Small intestine (tissue), 7 donors: Measurements from ENCODE around the gene RPS6KA2. TPM values are rescaled to one million over a fixed set of nuclear protein-coding genes. Genes with fewer than 3 reads are reported as not detected.

Experiments
- DNase-seq, 2 donors: peaks; one replicate each; pipeline versions ENCODE4 v3.0.0 to v3.0.0-alpha.2; 2013
- FAIRE-seq: peaks from 2 replicates; lab custom pipeline; 2012; peaks lifted over from hg19 to GRCh38; lab: Jason Lieb, UNC
- H3K27ac ChIP-seq, 3 donors: one replicate each; pipeline ENCODE4 v1.5.1; 2013; ENCODE audit warnings: low read length in 2 of 3, mild to moderate bottlenecking in 2 of 3, control low read depth in 1 of 3, inconsistent platforms in 1 of 3, low read depth in 1 of 3, moderate library complexity in 1 of 3
- H3K27me3 ChIP-seq, 3 donors: one replicate each; pipeline ENCODE4 v1.6.1; 2013; ENCODE audit warnings: low read length in 3 of 3, inconsistent platforms in 1 of 3; ENCODE audit not compliant: control insufficient read depth in 3 of 3, insufficient read depth in 3 of 3
- H3K36me3 ChIP-seq, 3 donors: one replicate each; pipeline ENCODE4 v1.6.1; 2013; ENCODE audit warnings: low read length in 3 of 3, inconsistent platforms in 1 of 3, low read depth in 1 of 3, mild to moderate bottlenecking in 1 of 3, moderate library complexity in 1 of 3; ENCODE audit not compliant: control insufficient read depth in 3 of 3, insufficient read depth in 2 of 3
- H3K4me1 ChIP-seq, 3 donors: one replicate each; pipeline ENCODE4 v1.6.1; 2013; ENCODE audit warnings: low read length in 2 of 3, inconsistent platforms in 1 of 3, low read depth in 1 of 3, mild to moderate bottlenecking in 1 of 3, moderate library complexity in 1 of 3; ENCODE audit not compliant: control insufficient read depth in 3 of 3, insufficient read depth in 2 of 3
- H3K4me3 ChIP-seq, 3 donors: one replicate each; pipeline ENCODE4 v1.5.1; 2013; ENCODE audit warnings: low read length in 3 of 3, control low read depth in 1 of 3, inconsistent platforms in 1 of 3, low read depth in 1 of 3, mild to moderate bottlenecking in 1 of 3, moderate library complexity in 1 of 3
- H3K9me3 ChIP-seq, 2 donors: one replicate each; pipeline ENCODE4 v1.6.1; 2013; ENCODE audit warnings: low read depth in 1 of 2, low read length in 1 of 2; ENCODE audit not compliant: control insufficient read depth in 2 of 2, insufficient read depth in 1 of 2
- WGBS, 3 donors: extraction: QIAGEN DNeasy Blood & Tissue Kit; methylation state at CpG; one replicate each; pipeline ENCODE4 v1.1.7; 2013; 5-methylcytosine and 5-hydroxymethylcytosine counted together
- polyA plus RNA-seq, 4 donors: library from polyadenylated mRNA; stranded (reverse) in 3 of 4; unstranded in 1 of 4; fragments of 200-250 nt in 3 of 4; fragments of 120-200 nt in 1 of 4; gene quantifications; one replicate each; pipeline versions ENCODE4 v1.2.1 to v1.2.3, GENCODE V29; 2013
- donor health status: healthy with polysubstance abuse.
- donor health status: control.
- donor health status: control.
- donor health status: Bipolar disorder and iron deficiency.
- donor health status: healthy.

Gene RPS6KA2
- polyA plus RNA-seq, 4 donors = 3.1 to 21.9 (median 7.3) TPM

DNA sequence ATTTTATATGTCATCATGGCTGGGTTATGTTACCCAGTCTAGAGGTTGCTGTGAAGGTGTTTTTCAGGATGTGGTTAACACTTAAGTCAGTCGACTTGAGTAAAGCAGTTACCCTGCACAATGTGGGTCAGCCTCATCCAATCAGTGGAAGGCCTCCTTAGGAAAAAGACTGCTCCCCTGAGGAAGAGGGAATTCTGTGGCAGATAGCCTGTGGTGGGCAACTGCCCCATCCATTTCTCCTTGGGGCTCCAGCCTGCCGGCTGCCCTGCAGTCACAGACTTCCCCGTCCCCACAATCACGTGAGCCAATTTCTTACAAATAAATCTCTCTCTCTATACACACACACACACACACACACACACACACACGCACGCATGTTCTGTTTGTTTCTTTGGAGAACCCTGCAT is 209.8 kb downstream of the RPS6KA2 start:
- no peaks in the 10 kb centered on the region for H3K9me3 ChIP-seq
- H3K36me3 ChIP-seq = peaks cover 0 to 4% (median 0%) of the 10 kb centered on the region in 3 donors
- no peaks in the 10 kb centered on the region for H3K27me3 ChIP-seq
- peak overlapping the region in 1 of 3 donors; percentile 50 for H3K27ac ChIP-seq
- H3K4me3 ChIP-seq = no peak overlapping the region
- no peaks in the 10 kb centered on the region for H3K4me1 ChIP-seq
- 64 to 82% (median 77%) methylated on average over 6 of the region's 6 CpGs for WGBS, 3 donors
- FAIRE-seq = no peak
- DNase-seq = peak in 1 of 2 donors; percentile 59

DNA sequence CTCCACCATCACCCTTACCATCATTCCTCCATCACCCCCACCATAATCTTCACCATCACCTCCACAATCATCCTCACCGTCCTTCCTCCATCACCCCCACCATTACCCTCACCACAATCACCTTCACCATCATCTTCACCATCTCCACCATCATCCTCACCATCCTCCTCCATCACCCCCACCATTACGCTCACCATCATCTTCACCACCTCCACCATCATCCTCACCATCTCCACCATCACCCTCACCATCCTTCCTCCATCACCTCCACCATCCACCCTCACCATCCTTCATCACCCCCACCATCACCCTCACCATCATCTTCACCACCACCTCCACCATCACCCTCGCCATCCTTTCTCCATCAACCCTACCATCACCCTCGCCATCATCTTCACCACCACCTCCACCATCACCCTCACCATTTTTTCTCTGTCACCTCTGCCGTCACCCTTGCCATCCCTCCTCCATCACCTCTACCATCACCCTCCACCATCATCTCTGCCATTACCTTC is 211.2 kb downstream of the RPS6KA2 start:
- peak overlapping the region in 2 of 3 donors; percentile 17 to 30 for H3K27ac ChIP-seq
- no peaks in the 10 kb centered on the region for H3K27me3 ChIP-seq
- peaks cover 0 to 7% (median 0%) of the 10 kb centered on the region in 3 donors for H3K36me3 ChIP-seq
- no peak overlapping the region for H3K4me3 ChIP-seq
- H3K9me3 ChIP-seq = no peaks in the 10 kb centered on the region
- DNase-seq = no peak
- FAIRE-seq = no peak
- no peaks in the 10 kb centered on the region for H3K4me1 ChIP-seq
- WGBS, 3 donors = 72 to 82% (median 80%) methylated on average over 5 of the region's 5 CpGs

- 75 to 91% (median 81%) methylated on average over 5 of the region's 5 CpGs for WGBS, 3 donors
- DNase-seq (peak in 1 of 2 donors; percentile 48), FAIRE-seq (no peak)
- Histone ChIP-seq H3K27me3 (no peaks in the 10 kb centered on the region), H3K9me3 (no peaks in the 10 kb centered on the region), H3K27ac (peak overlapping the region in 2 of 3 donors; percentile 30 to 39), H3K4me1 (no peaks in the 10 kb centered on the region), H3K36me3 (peaks cover 0 to 7% (median 0%) of the 10 kb centered on the region in 3 donors), H3K4me3 (no peak overlapping the region)
Observed at GRCh38 chr6:166415306-166415705, 211.7 kb downstream of the RPS6KA2 start.

DNA sequence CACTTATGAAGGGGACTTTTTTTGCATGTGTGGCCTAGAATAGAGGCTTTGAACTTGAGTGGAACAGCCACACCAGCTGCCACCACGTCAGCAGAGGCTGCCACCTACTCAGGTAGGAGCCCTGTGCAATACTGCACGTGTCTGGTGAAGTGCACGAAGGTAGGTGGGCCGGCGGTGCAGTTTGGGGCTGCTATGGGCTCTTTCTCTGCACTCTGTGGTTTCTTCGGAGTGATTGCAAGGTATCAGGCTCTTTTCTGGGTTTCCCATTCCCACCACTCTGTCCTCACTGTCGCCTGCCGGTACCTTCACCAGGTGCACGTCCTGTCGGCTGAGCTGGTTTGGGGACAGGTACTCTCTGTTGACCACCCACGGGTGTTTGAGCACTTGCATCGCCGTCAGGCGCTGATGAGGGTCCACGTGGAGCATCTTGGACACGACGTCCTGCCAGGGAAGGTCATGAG is 213.5 kb downstream of the RPS6KA2 start:
- H3K9me3 ChIP-seq = no peaks in the 10 kb centered on the region
- FAIRE-seq = no peak
- H3K27me3 ChIP-seq = no peaks in the 10 kb centered on the region
- H3K4me3 ChIP-seq = no peak overlapping the region
- H3K27ac ChIP-seq = no peak overlapping the region
- 79 to 90% (median 87%) methylated on average over 17 of the region's 17 CpGs for WGBS, 3 donors
- H3K36me3 ChIP-seq = peaks cover 0 to 3% (median 0%) of the 10 kb centered on the region in 3 donors
- peaks cover 0 to 6% (median 0%) of the 10 kb centered on the region in 3 donors for H3K4me1 ChIP-seq
- no peak for DNase-seq

DNA sequence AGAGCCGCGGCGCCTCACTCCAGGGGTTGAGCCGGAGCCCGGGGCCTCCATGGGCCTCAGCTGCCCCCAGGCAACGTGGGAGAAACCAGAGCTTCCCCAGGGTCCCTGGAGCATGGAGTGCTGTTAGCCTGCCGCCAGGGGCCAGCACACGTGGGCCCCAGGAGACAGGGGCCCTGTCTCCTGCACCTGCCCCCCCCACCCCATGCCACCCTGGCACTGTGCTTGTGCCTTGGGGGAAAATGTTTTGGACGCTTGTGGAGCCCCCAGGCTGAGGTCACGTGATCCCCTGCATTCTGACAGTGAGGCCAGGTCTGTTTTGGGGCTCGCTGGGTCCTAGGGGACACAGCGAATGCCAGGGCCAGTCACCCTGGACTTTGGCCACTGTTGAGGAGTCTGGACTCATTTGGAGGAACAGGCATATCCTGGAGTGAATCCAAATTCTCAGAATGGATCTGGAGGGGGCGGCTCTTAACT is 214.1 kb downstream of the RPS6KA2 start:
- FAIRE-seq = no peak
- peaks cover 0 to 3% (median 0%) of the 10 kb centered on the region in 3 donors for H3K36me3 ChIP-seq
- no peaks in the 10 kb centered on the region for H3K27me3 ChIP-seq
- DNase-seq = peak in 1 of 2 donors; percentile 20
- H3K27ac ChIP-seq = no peak overlapping the region
- no peak overlapping the region for H3K4me3 ChIP-seq
- 71 to 81% (median 75%) methylated on average over 13 of the region's 13 CpGs for WGBS, 3 donors
- H3K4me1 ChIP-seq = peaks cover 0 to 6% (median 0%) of the 10 kb centered on the region in 3 donors
- H3K9me3 ChIP-seq = no peaks in the 10 kb centered on the region

DNA sequence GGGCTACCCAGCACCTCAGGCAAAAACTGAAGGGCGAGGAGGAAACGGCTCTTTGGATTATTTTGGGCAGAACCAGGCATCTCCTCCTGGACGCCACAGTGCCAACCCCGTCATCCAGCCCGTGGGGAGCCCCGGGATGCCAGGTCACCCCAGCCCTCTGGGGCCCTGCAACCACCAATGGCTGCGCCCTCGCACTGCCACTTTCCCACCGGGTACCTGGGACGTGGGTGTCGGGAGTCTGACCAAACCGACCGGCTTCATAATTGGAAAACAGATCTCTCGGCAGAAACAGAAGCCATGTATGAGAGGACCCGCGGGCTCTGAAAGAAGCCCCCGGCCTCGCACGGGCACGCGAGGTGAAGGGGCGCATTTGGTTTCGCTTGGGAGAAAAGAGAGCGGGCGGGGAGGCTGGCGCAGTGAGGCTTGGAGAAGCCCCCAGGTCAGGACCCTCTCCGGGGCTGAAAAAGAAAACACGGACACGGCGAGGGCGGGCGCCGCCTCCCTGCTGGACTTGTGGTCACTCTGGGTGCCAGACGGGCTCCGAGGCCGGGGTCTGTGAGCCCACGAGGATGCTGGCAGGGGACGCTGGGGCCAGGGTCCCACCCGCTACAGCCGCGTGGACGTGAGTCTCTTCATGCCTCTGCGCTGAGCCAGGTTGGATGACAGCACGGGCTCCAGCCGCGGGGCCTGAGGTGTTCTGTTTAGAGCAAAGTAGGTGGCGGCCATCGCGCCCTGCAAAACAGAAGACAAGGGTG is 214.7 kb downstream of the RPS6KA2 start:
- peaks cover 0 to 3% (median 0%) of the 10 kb centered on the region in 3 donors for H3K36me3 ChIP-seq
- DNase-seq (no peak), FAIRE-seq (no peak)
- H3K4me1 ChIP-seq = peaks cover 0 to 6% (median 0%) of the 10 kb centered on the region in 3 donors
- no peak overlapping the region for H3K4me3 ChIP-seq
- peak overlapping the region in 1 of 3 donors; percentile 13 for H3K27ac ChIP-seq
- WGBS, 3 donors = 91 to 94% (median 93%) methylated on average over 46 to 49 of the region's 49 CpGs
- no peaks in the 10 kb centered on the region for H3K9me3 ChIP-seq
- no peaks in the 10 kb centered on the region for H3K27me3 ChIP-seq

GRCh38 chr6:166411721-166412151 is 215.3 kb downstream of the RPS6KA2 start:
- H3K4me3 ChIP-seq = no peak overlapping the region
- peak overlapping the region in 1 of 3 donors; percentile 13 for H3K27ac ChIP-seq
- 66 to 74% (median 73%) methylated on average over 12 of the region's 12 CpGs for WGBS, 3 donors
- FAIRE-seq = no peak
- DNase-seq = peak in 1 of 2 donors; percentile 39
- peaks cover 0 to 3% (median 0%) of the 10 kb centered on the region in 3 donors for H3K36me3 ChIP-seq
- peaks cover 0 to 6% (median 0%) of the 10 kb centered on the region in 3 donors for H3K4me1 ChIP-seq
- H3K27me3 ChIP-seq = no peaks in the 10 kb centered on the region
- H3K9me3 ChIP-seq = no peaks in the 10 kb centered on the region

DNA sequence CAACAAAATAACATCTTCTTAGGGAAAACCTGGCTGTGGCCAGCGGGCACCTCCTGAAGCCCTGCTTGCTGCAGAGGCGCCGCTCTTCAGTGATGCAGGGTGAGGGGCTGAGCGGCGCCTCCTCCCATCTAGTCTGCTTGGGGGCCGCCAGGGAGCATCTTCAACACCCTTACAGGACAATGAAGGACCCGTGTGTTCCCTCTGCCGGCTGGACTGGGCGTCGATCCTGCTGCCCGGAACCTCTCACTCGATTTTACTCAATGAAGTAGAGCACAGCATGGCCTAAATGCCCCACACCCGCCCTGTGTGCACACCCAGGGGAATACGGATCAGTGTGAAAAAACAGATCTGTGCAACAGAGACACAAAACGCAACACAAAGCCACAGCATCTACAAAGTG is 215.8 kb downstream of the RPS6KA2 start:
- no peak for FAIRE-seq
- DNase-seq = no peak
- H3K36me3 ChIP-seq = peaks cover 0 to 3% (median 0%) of the 10 kb centered on the region in 3 donors
- peak overlapping the region in 1 of 3 donors; percentile 9 for H3K27ac ChIP-seq
- no peaks in the 10 kb centered on the region for H3K27me3 ChIP-seq
- no peaks in the 10 kb centered on the region for H3K9me3 ChIP-seq
- 79 to 91% (median 81%) methylated on average over 15 of the region's 15 CpGs for WGBS, 3 donors
- H3K4me1 ChIP-seq = peaks cover 0 to 6% (median 0%) of the 10 kb centered on the region in 3 donors
- H3K4me3 ChIP-seq = no peak overlapping the region
